H1 (cell line): Measurements from ENCODE around the gene SYTL2. TPM values are rescaled to one million over a fixed set of nuclear protein-coding genes. Genes with fewer than 3 reads are reported as not detected.

Experiments used
- ASH2L ChIP-seq: fragments of 200-600, 300-600 bp; sonication (generic); IDR thresholded peaks from one replicate; pipeline ENCODE4 v1.7.1; 2017; ENCODE audit warnings: low read length
- BCL11A ChIP-seq, 2 experiments: IDR thresholded peaks; one replicate each; pipeline ENCODE4 v1.6.1; 2011; ENCODE audit warnings: low read depth in 2 of 2, low read length in 2 of 2, mild to moderate bottlenecking in 2 of 2
- CBX5 ChIP-seq: fragments of 300-800, 300-1000 bp; sonication (generic); IDR thresholded peaks from 2 replicates; pipeline ENCODE4 v1.7.1; 2016; ENCODE audit warnings: antibody characterized with exemption, low read length, low read depth
- E2F6 ChIP-seq: IDR thresholded peaks from 2 replicates; pipeline ENCODE4 v1.6.1; 2012; ENCODE audit warnings: inconsistent platforms
- EGR1 ChIP-seq: IDR thresholded peaks from 2 replicates; pipeline ENCODE4 v1.6.1; 2011; ENCODE audit warnings: low read depth, low read length, borderline replicate concordance
- EP300 ChIP-seq, 2 experiments: IDR thresholded peaks; 1 replicate in 1 of 2; 2 replicates in 1 of 2; pipeline ENCODE4 v1.6.1; 2011 to 2012; ENCODE audit warnings: low read depth in 2 of 2, low read length in 2 of 2, mild to moderate bottlenecking in 2 of 2, borderline replicate concordance in 1 of 2, inconsistent platforms in 1 of 2, moderate library complexity in 1 of 2
- GABPA ChIP-seq: IDR thresholded peaks from 2 replicates; pipeline ENCODE4 v1.6.1; 2011; ENCODE audit warnings: mild to moderate bottlenecking, low read length, moderate library complexity, borderline replicate concordance; ENCODE audit not compliant: insufficient read depth
- GTF2F1 ChIP-seq: IDR thresholded peaks from 2 replicates; pipeline ENCODE4 v1.6.1; 2012; ENCODE audit warnings: low read depth, low read length, improper control_type of control experiment, borderline replicate concordance
- HDAC2 ChIP-seq, 2 experiments: fragments of 300-600 bp in 1 of 2; sonication (generic) in 1 of 2; IDR thresholded peaks; 2 replicates each; pipeline ENCODE4 v1.6.1; 2011 to 2012; ENCODE audit warnings: low read depth in 2 of 2, low read length in 2 of 2, mild to moderate bottlenecking in 2 of 2, moderate library complexity in 2 of 2, borderline replicate concordance in 1 of 2, inconsistent platforms in 1 of 2
- KDM1A ChIP-seq: fragments of 200-600, 300-600 bp; sonication (generic); IDR thresholded peaks from 2 replicates; pipeline ENCODE4 v1.7.1; 2016; ENCODE audit warnings: mild to moderate bottlenecking, low read length, borderline replicate concordance
- NANOG ChIP-seq: IDR thresholded peaks from 2 replicates; pipeline ENCODE4 v1.6.1; 2011; ENCODE audit warnings: low read length, low read depth, mild to moderate bottlenecking, inconsistent platforms; ENCODE audit not compliant: insufficient read depth, poor library complexity, severe bottlenecking
- PHF8 ChIP-seq: fragments of 200-600 bp; sonication (generic); conservative IDR thresholded peaks from 2 replicates; pipeline ENCODE4 v1.7.1; 2012; ENCODE audit warnings: low read depth, mild to moderate bottlenecking, inconsistent platforms, low read length, moderate library complexity
- POU5F1 ChIP-seq: IDR thresholded peaks from 2 replicates; pipeline ENCODE4 v1.6.1; 2011; ENCODE audit warnings: low read depth, mild to moderate bottlenecking, low read length, moderate library complexity
- RFX5 ChIP-seq: IDR thresholded peaks from 2 replicates; pipeline ENCODE4 v1.6.1; 2011; ENCODE audit warnings: low read depth, low read length, improper control_type of control experiment, borderline replicate concordance
- SUZ12 ChIP-seq: fragments of 200-600 bp; sonication (generic); IDR thresholded peaks from 2 replicates; pipeline ENCODE4 v1.6.1; 2012; ENCODE audit warnings: mild to moderate bottlenecking, inconsistent platforms, low read length, moderate library complexity, mixed read lengths
- TCF12 ChIP-seq: IDR thresholded peaks from 2 replicates; pipeline ENCODE4 v1.6.1; 2011; ENCODE audit warnings: low read depth, mild to moderate bottlenecking, low read length
- ZNF274 ChIP-seq: IDR thresholded peaks from 2 replicates; pipeline ENCODE4 v1.7.0; 2012; ENCODE audit warnings: low read length, borderline replicate concordance; ENCODE audit errors: extremely low read depth
- polyA plus RNA-seq, 7 experiments: library from polyadenylated mRNA; depleted of rRNA in 3 of 7; stranded (reverse) in 5 of 7; unstranded in 2 of 7; fragments of >200 nt in 5 of 7; fragments of 200-250 nt in 2 of 7; gene quantifications; 1 replicate in 5 of 7; 2 replicates in 1 of 7; 4 replicates in 1 of 7; pipeline versions ENCODE4 v1.2.1 to v1.2.3, GENCODE V29; 2011 to 2013; ENCODE audit warnings: missing spikeins in 2 of 7, mixed read lengths in 2 of 7
- total RNA-seq: library from RNA; stranded (reverse); fragmentation: NEBNext Ultra II Directional; extraction: Animal tissue kit (Norgen Biotek cat#: 25700); gene quantifications from 2 replicates; pipeline ENCODE4 v1.2.1, GENCODE V29; 2021

SYTL2 gene
- total and polyA plus RNA-seq, 2 of the 8 experiments (the other 6 are each of a cell fraction or from before 2014, with no cell fraction given): 1.3 to 9.1 TPM

GRCh38 chr11:85647604-85648299 is 163.2 kb downstream of the SYTL2 start, which contains the start of gene TMEM126A (continued):
- TF ChIP-seq E2F6: no peak
- no peak for TF ChIP-seq CBX5
- peak; percentile 61 to 76; a peak in 2 of 4 replicates for TF ChIP-seq HDAC2 (IDR thresholded peaks at IDR 0.05; ENCODE audit: borderline replicate concordance in 1 of 2, low read depth in 2 of 2, low read length in 2 of 2)
- no peak for TF ChIP-seq ZNF274
- TF ChIP-seq SUZ12: no peak
- no peak for TF ChIP-seq GTF2F1
- no peak for TF ChIP-seq RFX5
- peak; percentile 77 for TF ChIP-seq PHF8
- TF ChIP-seq KDM1A: no peak
- TF ChIP-seq TCF12: no peak
- TF ChIP-seq GABPA: no peak
- peak; percentile 66 for TF ChIP-seq ASH2L
- TF ChIP-seq EP300 (IDR thresholded peaks at IDR 0.05; ENCODE audit: borderline replicate concordance in 1 of 2, low read depth in 2 of 2, low read length in 2 of 2): peak in 1 of 2 experiments; percentile 31; a peak in 1 of 3 replicates
- no peak for TF ChIP-seq NANOG
- TF ChIP-seq BCL11A (IDR thresholded peaks at IDR 0.05; ENCODE audit: low read depth in 2 of 2, low read length in 2 of 2): no peak
- TF ChIP-seq POU5F1: no peak
- TF ChIP-seq EGR1: peak; percentile 94
